HepG2 (cell line): Measurements from ENCODE around the gene BHMT. TPM values are rescaled to one million over a fixed set of nuclear protein-coding genes. Genes with fewer than 3 reads are reported as not detected.

Source experiments
- EP300 ChIP-seq, 3 experiments: sonication (generic) in 1 of 3; formaldehyde crosslinking in 1 of 3; IDR thresholded peaks; 2 replicates each; pipeline versions ENCODE4 v1.5.1 to v1.6.1; 2011 to 2020; ENCODE audit warnings: low read depth in 2 of 3, low read length in 2 of 3, borderline replicate concordance in 1 of 3, improper control_type of control experiment in 1 of 3, mild to moderate bottlenecking in 1 of 3, missing genetic modification reagents in 1 of 3, moderate library complexity in 1 of 3
- FIP1L1 ChIP-seq: fragments of 200-400 bp; formaldehyde crosslinking; IDR thresholded peaks from 2 replicates; pipeline ENCODE4 v1.6.1; 2018; ENCODE audit warnings: low read depth, mild to moderate bottlenecking, low read length, moderate library complexity, borderline replicate concordance; ENCODE audit not compliant: insufficient read depth
- HDAC2 ChIP-seq: sonication (generic); formaldehyde crosslinking; IDR thresholded peaks from 2 replicates; pipeline ENCODE4 v1.4.0; 2020; ENCODE audit warnings: missing genetic modification reagents
- SOX5 ChIP-seq: IDR thresholded peaks from 2 replicates; pipeline ENCODE4 v1.6.1; 2016; ENCODE audit warnings: borderline replicate concordance
- USF2 ChIP-seq, 2 experiments: sonication (generic) in 1 of 2; formaldehyde crosslinking in 1 of 2; IDR thresholded peaks; 2 replicates each; pipeline versions ENCODE4 v1.5.1 to v1.6.1; 2011 to 2020; ENCODE audit warnings: borderline replicate concordance in 1 of 2, low read depth in 1 of 2, low read length in 1 of 2, mild to moderate bottlenecking in 1 of 2, missing genetic modification reagents in 1 of 2, moderate library complexity in 1 of 2
- ZBTB44 ChIP-seq: sonication (generic); formaldehyde crosslinking; IDR thresholded peaks from 2 replicates; pipeline ENCODE4 v1.4.0; 2020; ENCODE audit warnings: missing genetic modification reagents
- ZMYM4 ChIP-seq: sonication (generic); formaldehyde crosslinking; IDR thresholded peaks from 2 replicates; pipeline ENCODE4 v1.8.1; 2023; ENCODE audit warnings: mild to moderate bottlenecking, missing genetic modification reagents
- ZNF644 ChIP-seq: IDR thresholded peaks from 2 replicates; pipeline ENCODE4 v1.6.1; 2016; ENCODE audit warnings: low read depth
- polyA plus RNA-seq, 8 experiments: library from polyadenylated mRNA; depleted of rRNA in 3 of 8; stranded (reverse) in 7 of 8; unstranded in 1 of 8; fragments of >200 nt; fragmentation: Illumina TruSeq in 4 of 8; extraction: Trizol in 4 of 8; gene quantifications; 2 replicates each; pipeline versions ENCODE4 v1.2.1 to v1.2.3, GENCODE V29; 2011 to 2016; ENCODE audit warnings: low read depth in 4 of 8, missing spikeins in 1 of 8, mixed read lengths in 1 of 8; ENCODE audit not compliant: insufficient read depth in 1 of 8
- total RNA-seq, 5 experiments: library from RNA; depleted of rRNA; stranded (reverse); fragments of >200 nt; fragmentation: Illumina TruSeq; extraction: Trizol; gene quantifications; 2 replicates each; pipeline ENCODE4 v1.2.3, GENCODE V29; 2016; ENCODE audit warnings: low read depth in 1 of 5

The BHMT gene
- total and polyA plus RNA-seq, 2 of the 13 experiments (the other 11 are each of a cell fraction or from before 2014, with no cell fraction given): 0.40 to 6.4 TPM

DNA sequence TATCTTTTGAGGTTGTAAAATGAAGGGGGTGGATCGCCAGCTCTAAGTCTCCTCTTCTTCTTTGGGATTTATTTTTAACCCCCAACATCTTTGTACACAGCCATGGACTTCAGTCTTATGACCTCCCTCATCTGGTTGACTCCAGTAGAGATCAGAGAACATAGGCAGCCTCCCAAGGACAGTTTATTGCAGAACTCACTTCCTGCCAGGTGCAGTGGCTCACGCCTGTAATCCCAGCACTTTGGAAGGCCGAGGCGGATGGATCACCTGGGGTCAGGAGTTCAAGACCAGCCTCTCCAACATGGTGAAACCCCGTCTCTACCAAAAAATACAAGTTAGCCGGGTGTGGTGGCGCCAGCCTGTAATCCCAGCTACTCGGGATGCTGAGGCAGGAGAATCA lies 2.8 kb upstream of the BHMT start (continued):
- TF ChIP-seq ZBTB44 (CRISPR knock-in tag) (no peak), EP300 (IDR thresholded peaks at IDR 0.05; ENCODE audit: low read depth in 2 of 2, low read length in 2 of 2) (peak in 1 of 2 experiments; percentile 55; a peak in 1 of 4 replicates), EP300 (CRISPR knock-in tag; IDR thresholded peaks at IDR 0.05; ENCODE audit: borderline replicate concordance) (no peak), FIP1L1 (no peak), HDAC2 (CRISPR knock-in tag) (peak; percentile 82), ZMYM4 (CRISPR knock-in tag) (peak; percentile 78), ZNF644 (CRISPR knock-in tag) (peak; percentile 74), SOX5 (CRISPR knock-in tag) (peak; percentile 58; the same call in 1 of the 2 replicates), USF2 (IDR thresholded peaks at IDR 0.05; ENCODE audit: low read depth, low read length) (no peak), USF2 (CRISPR knock-in tag; IDR thresholded peaks at IDR 0.05; ENCODE audit: borderline replicate concordance) (no peak)
